Measurements from ENCODE around the gene MEIOSIN. TPM values are rescaled to one million over a fixed set of nuclear protein-coding genes. Genes with fewer than 3 reads are reported as not detected.

Gene MEIOSIN
- total and polyA plus RNA-seq, 2 of the 13 experiments (the other 11 are each of a cell fraction or from before 2014, with no cell fraction given) = not detected

DNA sequence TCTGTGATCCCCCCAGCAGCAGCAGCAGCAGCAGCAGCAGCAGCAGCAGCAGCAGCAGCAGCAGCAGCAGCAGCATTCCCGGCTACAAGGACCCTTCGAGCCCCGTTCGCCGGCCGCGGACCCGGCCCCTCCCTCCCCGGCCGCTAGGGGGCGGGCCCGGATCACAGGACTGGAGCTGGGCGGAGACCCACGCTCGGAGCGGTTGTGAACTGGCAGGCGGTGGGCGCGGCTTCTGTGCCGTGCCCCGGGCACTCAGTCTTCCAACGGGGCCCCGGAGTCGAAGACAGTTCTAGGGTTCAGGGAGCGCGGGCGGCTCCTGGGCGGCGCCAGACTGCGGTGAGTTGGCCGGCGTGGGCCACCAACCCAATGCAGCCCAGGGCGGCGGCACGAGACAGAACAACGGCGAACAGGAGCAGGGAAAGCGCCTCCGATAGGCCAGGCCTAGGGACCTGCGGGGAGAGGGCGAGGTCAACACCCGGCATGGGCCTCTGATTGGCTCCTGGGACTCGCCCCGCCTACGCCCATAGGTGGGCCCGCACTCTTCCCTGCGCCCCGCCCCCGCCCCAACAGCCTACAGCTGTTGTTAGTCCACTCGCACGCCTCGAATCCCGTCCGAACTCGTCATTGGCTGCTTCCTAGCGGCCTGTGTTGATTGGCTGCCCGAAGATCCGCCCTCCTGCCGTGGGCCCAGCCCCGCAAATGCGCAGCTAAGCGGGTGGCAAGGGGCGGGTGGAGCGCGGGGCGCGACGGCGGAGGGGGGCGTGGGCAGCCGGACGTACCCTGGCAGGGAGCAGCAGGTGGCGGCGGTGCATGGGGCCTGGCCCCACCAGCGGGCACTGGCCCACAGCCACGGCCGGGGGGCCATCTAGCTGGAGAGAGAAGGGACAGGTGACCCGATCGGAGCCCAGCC lies 37.2 kb downstream of the MEIOSIN start (continued):
- TF ChIP-seq ZBTB14 (CRISPR knock-in tag; IDR thresholded peaks at IDR 0.05) = no peak
- TF ChIP-seq ZNF33B (CRISPR knock-in tag; IDR thresholded peaks at IDR 0.05) = peak; percentile 82
- no peak for TF ChIP-seq ZBTB3 (CRISPR knock-in tag; IDR thresholded peaks at IDR 0.05; ENCODE audit: borderline replicate concordance, low read depth)
- TF ChIP-seq, protein P1, sequence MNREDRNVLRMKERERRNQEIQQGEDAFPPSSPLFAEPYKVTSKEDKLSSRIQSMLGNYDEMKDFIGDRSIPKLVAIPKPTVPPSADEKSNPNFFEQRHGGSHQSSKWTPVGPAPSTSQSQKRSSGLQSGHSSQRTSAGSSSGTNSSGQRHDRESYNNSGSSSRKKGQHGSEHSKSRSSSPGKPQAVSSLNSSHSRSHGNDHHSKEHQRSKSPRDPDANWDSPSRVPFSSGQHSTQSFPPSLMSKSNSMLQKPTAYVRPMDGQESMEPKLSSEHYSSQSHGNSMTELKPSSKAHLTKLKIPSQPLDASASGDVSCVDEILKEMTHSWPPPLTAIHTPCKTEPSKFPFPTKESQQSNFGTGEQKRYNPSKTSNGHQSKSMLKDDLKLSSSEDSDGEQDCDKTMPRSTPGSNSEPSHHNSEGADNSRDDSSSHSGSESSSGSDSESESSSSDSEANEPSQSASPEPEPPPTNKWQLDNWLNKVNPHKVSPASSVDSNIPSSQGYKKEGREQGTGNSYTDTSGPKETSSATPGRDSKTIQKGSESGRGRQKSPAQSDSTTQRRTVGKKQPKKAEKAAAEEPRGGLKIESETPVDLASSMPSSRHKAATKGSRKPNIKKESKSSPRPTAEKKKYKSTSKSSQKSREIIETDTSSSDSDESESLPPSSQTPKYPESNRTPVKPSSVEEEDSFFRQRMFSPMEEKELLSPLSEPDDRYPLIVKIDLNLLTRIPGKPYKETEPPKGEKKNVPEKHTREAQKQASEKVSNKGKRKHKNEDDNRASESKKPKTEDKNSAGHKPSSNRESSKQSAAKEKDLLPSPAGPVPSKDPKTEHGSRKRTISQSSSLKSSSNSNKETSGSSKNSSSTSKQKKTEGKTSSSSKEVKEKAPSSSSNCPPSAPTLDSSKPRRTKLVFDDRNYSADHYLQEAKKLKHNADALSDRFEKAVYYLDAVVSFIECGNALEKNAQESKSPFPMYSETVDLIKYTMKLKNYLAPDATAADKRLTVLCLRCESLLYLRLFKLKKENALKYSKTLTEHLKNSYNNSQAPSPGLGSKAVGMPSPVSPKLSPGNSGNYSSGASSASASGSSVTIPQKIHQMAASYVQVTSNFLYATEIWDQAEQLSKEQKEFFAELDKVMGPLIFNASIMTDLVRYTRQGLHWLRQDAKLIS (CRISPR knock-in tag; IDR thresholded peaks at IDR 0.05) = no peak
- no peak for TF ChIP-seq GABPA (IDR thresholded peaks at IDR 0.05; ENCODE audit: low read depth, low read length)
- TF ChIP-seq GABPA (CRISPR knock-in tag; IDR thresholded peaks at IDR 0.05; ENCODE audit: low read depth) = peak; percentile 25; the same call in 1 of the 2 replicates
- TF ChIP-seq ZNF256 (CRISPR knock-in tag; conservative IDR thresholded peaks at IDR 0.05) = peak; percentile 29
- TF ChIP-seq, protein P2, sequence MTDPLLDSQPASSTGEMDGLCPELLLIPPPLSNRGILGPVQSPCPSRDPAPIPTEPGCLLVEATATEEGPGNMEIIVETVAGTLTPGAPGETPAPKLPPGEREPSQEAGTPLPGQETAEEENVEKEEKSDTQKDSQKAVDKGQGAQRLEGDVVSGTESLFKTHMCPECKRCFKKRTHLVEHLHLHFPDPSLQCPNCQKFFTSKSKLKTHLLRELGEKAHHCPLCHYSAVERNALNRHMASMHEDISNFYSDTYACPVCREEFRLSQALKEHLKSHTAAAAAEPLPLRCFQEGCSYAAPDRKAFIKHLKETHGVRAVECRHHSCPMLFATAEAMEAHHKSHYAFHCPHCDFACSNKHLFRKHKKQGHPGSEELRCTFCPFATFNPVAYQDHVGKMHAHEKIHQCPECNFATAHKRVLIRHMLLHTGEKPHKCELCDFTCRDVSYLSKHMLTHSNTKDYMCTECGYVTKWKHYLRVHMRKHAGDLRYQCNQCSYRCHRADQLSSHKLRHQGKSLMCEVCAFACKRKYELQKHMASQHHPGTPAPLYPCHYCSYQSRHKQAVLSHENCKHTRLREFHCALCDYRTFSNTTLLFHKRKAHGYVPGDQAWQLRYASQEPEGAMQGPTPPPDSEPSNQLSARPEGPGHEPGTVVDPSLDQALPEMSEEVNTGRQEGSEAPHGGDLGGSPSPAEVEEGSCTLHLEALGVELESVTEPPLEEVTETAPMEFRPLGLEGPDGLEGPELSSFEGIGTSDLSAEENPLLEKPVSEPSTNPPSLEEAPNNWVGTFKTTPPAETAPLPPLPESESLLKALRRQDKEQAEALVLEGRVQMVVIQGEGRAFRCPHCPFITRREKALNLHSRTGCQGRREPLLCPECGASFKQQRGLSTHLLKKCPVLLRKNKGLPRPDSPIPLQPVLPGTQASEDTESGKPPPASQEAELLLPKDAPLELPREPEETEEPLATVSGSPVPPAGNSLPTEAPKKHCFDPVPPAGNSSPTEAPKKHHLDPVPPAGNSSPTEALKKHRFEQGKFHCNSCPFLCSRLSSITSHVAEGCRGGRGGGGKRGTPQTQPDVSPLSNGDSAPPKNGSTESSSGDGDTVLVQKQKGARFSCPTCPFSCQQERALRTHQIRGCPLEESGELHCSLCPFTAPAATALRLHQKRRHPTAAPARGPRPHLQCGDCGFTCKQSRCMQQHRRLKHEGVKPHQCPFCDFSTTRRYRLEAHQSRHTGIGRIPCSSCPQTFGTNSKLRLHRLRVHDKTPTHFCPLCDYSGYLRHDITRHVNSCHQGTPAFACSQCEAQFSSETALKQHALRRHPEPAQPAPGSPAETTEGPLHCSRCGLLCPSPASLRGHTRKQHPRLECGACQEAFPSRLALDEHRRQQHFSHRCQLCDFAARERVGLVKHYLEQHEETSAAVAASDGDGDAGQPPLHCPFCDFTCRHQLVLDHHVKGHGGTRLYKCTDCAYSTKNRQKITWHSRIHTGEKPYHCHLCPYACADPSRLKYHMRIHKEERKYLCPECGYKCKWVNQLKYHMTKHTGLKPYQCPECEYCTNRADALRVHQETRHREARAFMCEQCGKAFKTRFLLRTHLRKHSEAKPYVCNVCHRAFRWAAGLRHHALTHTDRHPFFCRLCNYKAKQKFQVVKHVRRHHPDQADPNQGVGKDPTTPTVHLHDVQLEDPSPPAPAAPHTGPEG (CRISPR knock-in tag; IDR thresholded peaks at IDR 0.05) = peak; percentile 68
- TF ChIP-seq ZNF773 (CRISPR knock-in tag; IDR thresholded peaks at IDR 0.05; ENCODE audit: borderline replicate concordance) = peak; percentile 37; the same call in 1 of the 2 replicates
- peak; percentile 89 for TF ChIP-seq ZNF605 (CRISPR knock-in tag; IDR thresholded peaks at IDR 0.05)
- peak; percentile 42; the same call in 1 of the 2 replicates for TF ChIP-seq ZNF143 (CRISPR knock-in tag; IDR thresholded peaks at IDR 0.05)
- peak; percentile 62; the same call in 1 of the 2 replicates for TF ChIP-seq ZNF780A (CRISPR knock-in tag; IDR thresholded peaks at IDR 0.05)
- 0 out of 2 replicates have a peak, but pooled peaks have one; percentile 6 for TF ChIP-seq ESRRA (CRISPR knock-in tag; IDR thresholded peaks at IDR 0.05; ENCODE audit: low read depth)
- TF ChIP-seq, protein P3, sequence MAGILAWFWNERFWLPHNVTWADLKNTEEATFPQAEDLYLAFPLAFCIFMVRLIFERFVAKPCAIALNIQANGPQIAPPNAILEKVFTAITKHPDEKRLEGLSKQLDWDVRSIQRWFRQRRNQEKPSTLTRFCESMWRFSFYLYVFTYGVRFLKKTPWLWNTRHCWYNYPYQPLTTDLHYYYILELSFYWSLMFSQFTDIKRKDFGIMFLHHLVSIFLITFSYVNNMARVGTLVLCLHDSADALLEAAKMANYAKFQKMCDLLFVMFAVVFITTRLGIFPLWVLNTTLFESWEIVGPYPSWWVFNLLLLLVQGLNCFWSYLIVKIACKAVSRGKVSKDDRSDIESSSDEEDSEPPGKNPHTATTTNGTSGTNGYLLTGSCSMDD (CRISPR knock-in tag; IDR thresholded peaks at IDR 0.05) = peak; percentile 82; the same call in 1 of the 2 replicates
- peak; percentile 75 for TF ChIP-seq ZNF883 (CRISPR knock-in tag; IDR thresholded peaks at IDR 0.05; ENCODE audit: not compliant biosample characterization)
- no peak for TF ChIP-seq MAFK (conservative IDR thresholded peaks at IDR 0.05 in 1 of 2, IDR thresholded peaks at IDR 0.05 in 1 of 2; ENCODE audit: low read length in 2 of 2)

Measured in HepG2 (cell line).